Ovary (tissue), 9 donors: ENCODE measurements around the gene TSPAN31. TPM values are rescaled to one million over a fixed set of nuclear protein-coding genes. Genes with fewer than 3 reads are reported as not detected.

Source experiments
- DNase-seq, 5 donors: peaks; one replicate each; pipeline ENCODE4 v3.0.0-alpha.2; 2019 to 2020
- H3K27ac ChIP-seq, 2 donors: fragments of 200-600 bp; one replicate each; pipeline versions ENCODE4 v1.5.1 to v1.8.0; 2019 to 2022
- H3K27me3 ChIP-seq: fragments of 200-600 bp; one replicate; pipeline ENCODE4 v1.8.0; 2022
- H3K36me3 ChIP-seq: fragments of 200-600 bp; sonication (generic); one replicate; pipeline ENCODE4 v1.5.1; 2019
- H3K4me1 ChIP-seq: one replicate; pipeline ENCODE4 v1.8.1; 2013; ENCODE audit warnings: mild to moderate bottlenecking, moderate library complexity; ENCODE audit not compliant: insufficient read depth
- H3K4me3 ChIP-seq: fragments of 200-600 bp; sonication (generic); one replicate; pipeline ENCODE4 v1.5.1; 2017
- H3K9me3 ChIP-seq, 2 donors: fragments of 200-600 bp in 1 of 2; sonication (generic) in 1 of 2; one replicate each; pipeline versions ENCODE4 v1.5.1 to v1.8.1; 2013 to 2019; ENCODE audit warnings: mild to moderate bottlenecking in 1 of 2, moderate library complexity in 1 of 2
- EP300 ChIP-seq: sonication (generic); formaldehyde crosslinking; IDR thresholded peaks from one replicate; pipeline ENCODE4 v1.6.1; 2017; ENCODE audit warnings: antibody characterized with exemption
- POLR2A ChIP-seq: fragments of 450-650 bp; IDR thresholded peaks from one replicate; pipeline ENCODE4 v1.6.1; 2017; ENCODE audit warnings: antibody characterized with exemption, mild to moderate bottlenecking, moderate library complexity
- WGBS, 3 donors: extraction: QIAGEN DNeasy Blood & Tissue Kit in 1 of 3; methylation state at CpG; one replicate each; pipeline versions ENCODE4 v1.1.5 to v1.1.7; 2013 to 2017; 5-methylcytosine and 5-hydroxymethylcytosine counted together
- intact Hi-C, 4 donors: fragments of 100-400 bp; cut with DNase I; formaldehyde crosslinking; loops; one replicate each; pipeline versions ENCODE4 v1.11.0 to v1.15.1; 2022 to 2023
- polyA plus RNA-seq, 2 donors: library from polyadenylated mRNA; stranded (reverse); fragments of 200-250 nt in 1 of 2; fragments of 350-450 nt in 1 of 2; fragmentation: Illumina TruSeq in 1 of 2; extraction: RNeasy Lipid Tissue Mini Kit (QIAGEN cat#74804) in 1 of 2; gene quantifications; one replicate each; pipeline ENCODE4 v1.2.3, GENCODE V29; 2013 to 2014
- total RNA-seq, 7 donors: library from RNA; depleted of rRNA in 2 of 7; stranded (reverse); fragments of >200 nt in 2 of 7; fragmentation: NEBNext Ultra II Directional in 3 of 7; extraction: Animal tissue kit (Norgen Biotek cat#: 25700) in 3 of 7; gene quantifications; one replicate each; pipeline versions ENCODE4 v1.1.0 to v1.2.4, GENCODE V29; 2016 to 2023
- TF ChIP-seq, protein P1 (sequence below), 3 donors: fragments of 450-650 bp in 2 of 3; fragments of 200-600 bp in 1 of 3; IDR thresholded peaks; one replicate each; pipeline versions ENCODE4 v1.5.1 to v1.8.0; 2016 to 2022; ENCODE audit warnings: antibody characterized with exemption in 3 of 3, mild to moderate bottlenecking in 1 of 3
- donor health status: DM: no; HTN: no; CAD: no; lungs with moderate emphysema.
- donor health status: DM: no; HTN: no; CAD: no.
- donor health status: Bipolar disorder and iron deficiency.
- donor health status: DM: yes; HTN: yes; CAD: no.
- donor health status: DM: no; HTN: no; CAD: no.
- donor health status: DM: yes; HTN: yes; CAD: no.

TSPAN31 gene
- total and polyA plus RNA-seq, 9 donors, result 27.7 to 64.0 (median 43.9) TPM

DNA sequence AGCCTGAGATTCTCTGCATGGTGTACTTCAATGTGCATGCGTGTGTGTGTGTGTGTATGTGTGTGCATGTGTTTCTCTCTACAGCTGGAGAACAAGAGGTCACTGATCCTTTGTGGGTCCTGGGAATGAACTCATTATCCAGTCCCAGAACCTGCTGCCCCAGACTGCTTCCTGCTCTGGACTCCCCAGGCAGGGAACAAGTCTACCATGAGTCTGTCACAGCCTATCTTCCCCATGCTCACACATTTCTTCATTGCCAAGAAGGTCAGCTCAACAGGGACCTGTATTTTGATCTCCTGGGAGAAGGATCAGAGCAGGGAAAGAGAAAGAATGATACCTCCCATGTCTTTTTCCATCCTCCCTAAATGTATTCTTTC is 3.4 kb upstream of the TSPAN31 start:
- TF ChIP-seq EP300 (no peak), POLR2A (no peak)
- H3K27ac ChIP-seq, result no peak overlapping the region
- H3K9me3 ChIP-seq, result no peaks in the 10 kb centered on the region
- intact Hi-C loops, result no loop called here
- no peak overlapping the region for H3K4me3 ChIP-seq
- H3K27me3 ChIP-seq, result peaks cover 7% of the 10 kb centered on the region
- no peaks in the 10 kb centered on the region for H3K36me3 ChIP-seq
- DNase-seq, result no peak
- H3K4me1 ChIP-seq, result peaks cover 10% of the 10 kb centered on the region
- WGBS, 3 donors, result 64 to 73% (median 73%) methylated on average over 1 of the region's 1 CpG

DNA sequence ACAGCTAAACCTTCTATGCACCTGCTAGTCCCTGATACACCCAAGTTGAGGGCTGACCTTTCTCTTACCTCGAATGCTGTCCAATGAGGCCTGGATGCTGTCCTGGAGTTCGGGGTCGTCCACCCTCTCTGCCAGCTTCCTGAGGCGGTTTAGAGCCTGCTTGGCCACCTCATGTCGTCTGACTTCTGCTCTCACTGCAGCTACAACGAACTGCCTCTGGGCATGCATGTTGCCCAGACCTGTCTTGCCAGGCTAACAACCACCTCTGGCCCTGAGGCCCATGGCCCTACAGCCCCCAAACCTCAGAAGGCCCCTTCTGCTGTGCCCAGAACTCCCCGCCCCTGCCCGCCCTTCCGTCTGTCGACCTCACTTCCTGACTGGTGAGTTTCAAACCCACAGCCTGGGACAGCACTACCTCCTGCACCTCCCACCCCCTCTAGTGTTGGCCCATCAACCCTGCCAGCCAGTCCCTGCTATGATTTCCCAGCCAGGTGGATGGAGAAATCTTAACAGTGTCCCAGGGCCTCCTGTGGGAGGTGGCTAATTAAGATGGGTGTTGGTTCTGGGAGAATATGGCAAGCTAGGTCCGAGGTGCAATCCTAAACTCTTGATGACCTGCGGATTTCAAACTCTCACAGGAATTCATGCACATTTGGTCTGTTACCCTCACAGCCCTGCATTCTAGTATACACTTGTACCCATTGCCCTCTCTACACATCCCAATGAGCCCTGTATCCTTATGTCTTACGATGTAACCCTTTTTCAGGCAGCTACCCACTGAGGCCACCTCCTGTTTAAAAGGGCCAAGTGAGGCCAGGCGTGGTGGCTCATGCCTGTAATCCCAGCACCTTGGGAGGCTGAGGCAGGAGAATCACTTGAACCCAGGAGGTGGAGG is 2.7 kb upstream of the TSPAN31 start:
- H3K4me1 ChIP-seq, result peaks cover 10% of the 10 kb centered on the region
- WGBS, 3 donors, result 50 to 63% (median 53%) methylated on average over 14 of the region's 14 CpGs

DNA sequence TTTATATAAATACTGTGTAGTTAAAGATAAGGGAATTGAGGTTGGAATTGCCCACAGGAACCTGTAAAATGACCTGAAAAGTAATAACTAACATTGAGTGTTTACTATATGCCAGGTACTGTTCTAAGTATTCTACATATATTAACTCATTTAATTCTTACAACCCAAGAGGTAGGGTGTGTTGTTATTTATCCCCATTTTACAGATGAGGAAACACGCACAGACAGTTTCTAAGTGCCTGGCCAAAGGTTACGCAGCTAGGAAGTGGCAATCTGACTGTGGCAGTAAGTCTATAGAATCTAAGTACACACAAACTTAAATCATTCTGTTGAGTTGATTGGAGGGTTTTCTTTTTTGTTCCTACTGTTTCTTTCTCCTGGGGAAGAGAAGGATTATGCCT is 1.1 kb upstream of the TSPAN31 start:
- intact Hi-C loops, result no loop called here
- Histone ChIP-seq H3K9me3 (no peaks in the 10 kb centered on the region), H3K36me3 (no peaks in the 10 kb centered on the region), H3K27me3 (no peaks in the 10 kb centered on the region), H3K4me3 (no peak overlapping the region), H3K27ac (no peak overlapping the region), H3K4me1 (peaks cover 7% of the 10 kb centered on the region)
- 84 to 86% (median 86%) methylated on average over 2 of the region's 2 CpGs for WGBS, 3 donors
- DNase-seq, result no peak
- TF ChIP-seq EP300, result no peak
- TF ChIP-seq, protein P1, sequence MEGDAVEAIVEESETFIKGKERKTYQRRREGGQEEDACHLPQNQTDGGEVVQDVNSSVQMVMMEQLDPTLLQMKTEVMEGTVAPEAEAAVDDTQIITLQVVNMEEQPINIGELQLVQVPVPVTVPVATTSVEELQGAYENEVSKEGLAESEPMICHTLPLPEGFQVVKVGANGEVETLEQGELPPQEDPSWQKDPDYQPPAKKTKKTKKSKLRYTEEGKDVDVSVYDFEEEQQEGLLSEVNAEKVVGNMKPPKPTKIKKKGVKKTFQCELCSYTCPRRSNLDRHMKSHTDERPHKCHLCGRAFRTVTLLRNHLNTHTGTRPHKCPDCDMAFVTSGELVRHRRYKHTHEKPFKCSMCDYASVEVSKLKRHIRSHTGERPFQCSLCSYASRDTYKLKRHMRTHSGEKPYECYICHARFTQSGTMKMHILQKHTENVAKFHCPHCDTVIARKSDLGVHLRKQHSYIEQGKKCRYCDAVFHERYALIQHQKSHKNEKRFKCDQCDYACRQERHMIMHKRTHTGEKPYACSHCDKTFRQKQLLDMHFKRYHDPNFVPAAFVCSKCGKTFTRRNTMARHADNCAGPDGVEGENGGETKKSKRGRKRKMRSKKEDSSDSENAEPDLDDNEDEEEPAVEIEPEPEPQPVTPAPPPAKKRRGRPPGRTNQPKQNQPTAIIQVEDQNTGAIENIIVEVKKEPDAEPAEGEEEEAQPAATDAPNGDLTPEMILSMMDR (IDR thresholded peaks at IDR 0.05), result no peak
- TF ChIP-seq POLR2A, result no peak

More for the DNA sequence above, 2.7 kb upstream of the TSPAN31 start:
- no peak for DNase-seq
- Histone ChIP-seq H3K27me3 (peaks cover 6% of the 10 kb centered on the region), H3K27ac (no peak overlapping the region), H3K9me3 (no peaks in the 10 kb centered on the region), H3K4me3 (no peak overlapping the region), H3K36me3 (no peaks in the 10 kb centered on the region)
- TF ChIP-seq EP300, result no peak
- no peak for TF ChIP-seq POLR2A
- intact Hi-C loops, result no loop called here

DNA sequence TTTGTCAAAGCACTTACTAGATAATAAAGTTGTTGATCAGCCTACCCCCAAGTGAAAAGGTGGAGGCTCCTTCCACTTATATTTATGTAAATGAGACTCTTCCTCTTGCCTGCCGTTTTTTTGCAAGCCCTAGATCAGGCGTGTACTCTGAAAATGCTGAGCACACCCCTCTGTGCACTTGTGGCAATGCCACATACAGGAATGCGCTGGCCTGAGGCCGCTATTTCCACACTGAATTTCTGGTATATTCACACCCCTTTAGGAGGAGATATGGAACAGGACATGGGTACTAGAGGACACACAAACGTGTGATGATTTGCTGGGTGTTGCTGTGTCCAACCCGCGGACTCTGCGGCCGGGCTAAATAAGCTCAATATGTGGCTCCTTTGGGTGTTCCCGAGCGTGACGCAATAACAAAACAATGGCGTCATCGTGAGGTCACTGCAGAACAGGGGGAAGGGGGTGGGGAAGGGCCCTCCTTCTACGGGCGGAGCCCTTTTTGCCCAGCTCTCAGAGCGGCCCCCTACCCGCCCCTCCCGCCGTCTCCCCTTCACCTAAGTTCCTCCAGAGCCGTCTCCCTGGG is 554 bp upstream of the TSPAN31 start:
- Histone ChIP-seq H3K27me3 (no peaks in the 10 kb centered on the region), H3K36me3 (no peaks in the 10 kb centered on the region), H3K4me1 (peaks cover 7% of the 10 kb centered on the region), H3K4me3 (peak overlapping the region; percentile 56), H3K27ac (peak overlapping the region; percentile 92 to 95), H3K9me3 (no peaks in the 10 kb centered on the region)
- WGBS, 3 donors, result 3 to 5% (median 4%) methylated on average over 21 of the region's 21 CpGs
- no peak for TF ChIP-seq EP300
- no peak for TF ChIP-seq POLR2A
- TF ChIP-seq, protein P1 (IDR thresholded peaks at IDR 0.05), result no peak
- intact Hi-C loops, result no loop called here
- DNase-seq, result peak; percentile 60 to 86 (median 84)

DNA sequence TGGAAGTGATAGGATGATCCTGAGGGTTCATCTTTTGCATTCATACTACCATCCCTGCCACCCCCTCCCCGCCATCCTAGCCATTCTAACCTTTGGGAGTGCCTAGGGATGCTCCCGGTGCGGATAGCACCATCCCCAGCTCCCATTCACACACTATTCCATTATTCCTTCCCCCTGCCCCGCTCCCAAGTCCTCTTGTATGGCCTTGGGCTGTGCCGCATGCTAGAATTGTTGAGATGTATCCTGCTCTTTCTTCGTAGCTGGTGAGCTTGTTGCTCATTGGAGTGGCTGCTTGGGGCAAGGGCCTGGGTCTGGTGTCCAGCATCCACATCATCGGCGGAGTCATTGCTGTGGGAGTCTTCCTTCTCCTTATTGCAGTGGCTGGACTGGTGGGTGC is 644 bp downstream of the TSPAN31 start:
- WGBS, 3 donors, result 15 to 28% (median 25%) methylated on average over 8 of the region's 8 CpGs
- no peak for DNase-seq
- TF ChIP-seq, protein P1 (IDR thresholded peaks at IDR 0.05), result no peak
- TF ChIP-seq EP300 (no peak), POLR2A (no peak)

More for the DNA sequence above, 644 bp downstream of the TSPAN31 start:
- H3K4me3 ChIP-seq, result peak overlapping the region; percentile 56
- no peaks in the 10 kb centered on the region for H3K9me3 ChIP-seq
- intact Hi-C loops, result no loop called here
- no peaks in the 10 kb centered on the region for H3K27me3 ChIP-seq
- H3K27ac ChIP-seq, result peak overlapping the region; percentile 92 to 95
- peaks cover 7% of the 10 kb centered on the region for H3K4me1 ChIP-seq
- H3K36me3 ChIP-seq, result no peaks in the 10 kb centered on the region
